Mucosa of rectum (tissue), 2 donors: ENCODE results near the gene STX1B.

Source experiments
- H3K27ac ChIP-seq, 2 donors: one replicate each; pipeline ENCODE4 v1.7.0; 2013; ENCODE audit warnings: inconsistent platforms in 2 of 2, low read depth in 2 of 2, low read length in 2 of 2
- H3K27me3 ChIP-seq, 2 donors: one replicate each; pipeline ENCODE4 v1.7.0; 2013; ENCODE audit warnings: low read length in 2 of 2; ENCODE audit not compliant: control insufficient read depth in 2 of 2, insufficient read depth in 2 of 2
- H3K36me3 ChIP-seq, 2 donors: one replicate each; pipeline ENCODE4 v1.7.0; 2013; ENCODE audit warnings: low read length in 2 of 2; ENCODE audit not compliant: control insufficient read depth in 2 of 2, insufficient read depth in 2 of 2
- H3K4me1 ChIP-seq, 2 donors: one replicate each; pipeline ENCODE4 v1.7.0; 2013; ENCODE audit warnings: low read length in 2 of 2, mild to moderate bottlenecking in 1 of 2; ENCODE audit not compliant: control insufficient read depth in 2 of 2, insufficient read depth in 2 of 2
- H3K4me3 ChIP-seq, 2 donors: one replicate each; pipeline ENCODE4 v1.7.0; 2013; ENCODE audit warnings: low read length in 2 of 2
- H3K9ac ChIP-seq, 2 donors: one replicate each; pipeline ENCODE4 v1.7.0; 2013; ENCODE audit warnings: low read length in 2 of 2, low read depth in 1 of 2, mild to moderate bottlenecking in 1 of 2
- H3K9me3 ChIP-seq, 2 donors: one replicate each; pipeline ENCODE4 v1.7.0; 2013; ENCODE audit warnings: low read length in 2 of 2; ENCODE audit not compliant: control insufficient read depth in 2 of 2
- donor health status: healthy.
- donor health status: Normal muscosa, but diverticular disease.

STX1B gene

DNA sequence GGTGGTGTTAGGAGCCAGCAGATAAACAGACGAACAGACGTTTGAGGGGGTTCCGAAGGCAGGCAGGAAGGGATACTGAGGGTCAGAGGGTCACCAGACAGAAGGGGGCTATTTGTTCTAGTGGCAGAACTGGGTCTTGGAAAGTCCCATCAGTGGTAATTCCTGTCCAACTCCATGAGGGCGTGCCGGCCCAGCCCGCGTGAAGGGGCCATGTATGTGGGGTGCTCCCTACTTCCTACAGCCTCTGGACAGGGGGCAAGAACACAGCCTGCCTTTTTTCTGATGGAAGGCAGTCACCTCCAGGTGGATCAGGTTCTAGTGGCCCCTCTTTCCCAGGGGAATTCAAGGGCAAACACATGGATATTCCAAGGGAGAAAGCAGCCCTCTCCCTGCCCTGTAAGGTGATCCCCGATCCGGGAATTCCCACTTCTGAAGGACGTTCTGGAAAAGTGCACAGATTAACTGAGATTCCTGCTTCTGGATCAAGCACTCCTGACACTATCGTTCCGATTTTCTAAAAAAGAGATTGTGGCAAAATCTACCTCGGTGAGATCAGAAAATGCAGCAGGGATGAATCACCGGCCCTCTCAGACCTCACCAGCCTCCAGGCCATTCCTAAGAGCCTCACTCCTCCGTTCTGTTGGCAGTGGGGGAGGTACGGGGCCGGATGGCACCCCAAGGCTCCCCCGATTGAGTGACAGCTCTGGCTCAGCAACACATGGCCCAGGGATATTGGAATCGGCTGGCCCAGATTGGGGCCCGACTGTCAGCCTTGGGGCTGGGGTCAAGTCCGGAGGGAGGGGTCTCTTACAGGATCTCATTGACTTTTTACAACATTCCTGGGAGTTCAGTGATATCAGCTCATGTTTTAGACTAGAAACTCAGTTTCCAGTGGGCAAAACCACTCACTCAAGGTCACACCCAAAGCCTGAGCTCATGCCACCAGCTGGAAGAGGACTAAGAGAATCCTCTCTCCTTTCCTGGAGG is 12.4 kb downstream of the STX1B start:
- Histone ChIP-seq H3K27me3 (peaks cover 0 to 4% of the 10 kb centered on the region in 2 donors), H3K9ac (peak overlapping the region; percentile 13 to 47), H3K4me1 (peaks cover 4 to 12% of the 10 kb centered on the region in 2 donors), H3K36me3 (no peaks in the 10 kb centered on the region), H3K9me3 (no peaks in the 10 kb centered on the region), H3K4me3 (peak overlapping the region in 1 of 2 donors; percentile 59), H3K27ac (peak overlapping the region in 1 of 2 donors; percentile 23)

- H3K9me3 ChIP-seq: no peaks in the 10 kb centered on the region
- H3K27me3 ChIP-seq: peaks cover 0 to 4% of the 10 kb centered on the region in 2 donors
- H3K4me3 ChIP-seq: peak overlapping the region; percentile 75 to 77
- peak overlapping the region; percentile 62 to 77 for H3K27ac ChIP-seq
- H3K36me3 ChIP-seq: no peaks in the 10 kb centered on the region
- H3K9ac ChIP-seq: peak overlapping the region; percentile 65 to 68
- H3K4me1 ChIP-seq: peaks cover 4 to 12% of the 10 kb centered on the region in 2 donors
Measured at GRCh38 chr16:30996985-30997724, 13.3 kb downstream of the STX1B start.

DNA sequence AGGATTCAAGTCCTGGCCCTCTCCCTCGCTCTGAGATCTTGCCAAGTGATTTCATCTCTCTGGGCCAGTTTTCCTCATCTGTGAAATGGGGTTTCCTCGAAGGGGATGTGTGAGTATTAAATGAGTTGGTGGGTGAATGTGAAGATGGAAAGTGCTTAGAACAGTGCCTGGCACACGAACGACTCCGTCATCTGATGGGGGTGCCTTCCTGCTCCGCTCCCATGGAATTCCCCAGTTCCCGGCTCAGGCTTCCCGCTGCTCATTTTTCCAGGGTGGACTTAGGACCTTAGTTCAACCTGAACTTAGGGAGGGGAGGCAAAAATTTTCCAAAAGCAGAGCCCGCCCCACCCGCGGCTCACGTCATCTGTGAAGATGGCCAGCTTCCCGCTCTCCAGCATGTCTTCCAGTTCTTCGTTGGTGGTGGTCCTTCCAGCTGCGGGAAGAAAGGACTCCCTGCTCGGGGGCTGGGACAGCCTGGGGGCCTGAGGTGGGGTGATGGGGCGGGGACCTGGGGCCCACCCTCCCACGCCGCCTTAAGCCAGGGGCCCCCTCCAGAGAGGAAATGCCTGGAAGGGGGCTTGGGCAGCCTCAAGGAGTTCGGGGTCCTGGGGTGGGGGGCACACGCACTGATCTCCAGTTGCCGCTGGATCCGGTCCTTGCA is 14.0 kb downstream of the STX1B start:
- no peaks in the 10 kb centered on the region for H3K9me3 ChIP-seq
- H3K9ac ChIP-seq: peak overlapping the region; percentile 65 to 68
- H3K4me3 ChIP-seq: peak overlapping the region; percentile 75 to 77
- peaks cover 0 to 4% of the 10 kb centered on the region in 2 donors for H3K27me3 ChIP-seq
- H3K36me3 ChIP-seq: no peaks in the 10 kb centered on the region
- H3K27ac ChIP-seq: peak overlapping the region; percentile 62 to 77
- H3K4me1 ChIP-seq: peaks cover 4 to 12% of the 10 kb centered on the region in 2 donors

- Histone ChIP-seq H3K9me3 (no peaks in the 10 kb centered on the region), H3K27ac (peak overlapping the region; percentile 62 to 77), H3K4me1 (peaks cover 4 to 12% of the 10 kb centered on the region in 2 donors), H3K36me3 (no peaks in the 10 kb centered on the region), H3K27me3 (peaks cover 0 to 4% of the 10 kb centered on the region in 2 donors), H3K4me3 (peak overlapping the region; percentile 65 to 75), H3K9ac (peak overlapping the region in 1 of 2 donors; percentile 65)
Measured at GRCh38 chr16:30995927-30996323, 14.5 kb downstream of the STX1B start.

- no peak overlapping the region for H3K9ac ChIP-seq
- no peak overlapping the region for H3K4me3 ChIP-seq
- peaks cover 4 to 12% of the 10 kb centered on the region in 2 donors for H3K4me1 ChIP-seq
- no peaks in the 10 kb centered on the region for H3K36me3 ChIP-seq
- no peaks in the 10 kb centered on the region for H3K9me3 ChIP-seq
- H3K27me3 ChIP-seq: peaks cover 0 to 4% of the 10 kb centered on the region in 2 donors
- no peak overlapping the region for H3K27ac ChIP-seq
Measured at GRCh38 chr16:30992931-30993816, 17.3 kb downstream of the STX1B start.

DNA sequence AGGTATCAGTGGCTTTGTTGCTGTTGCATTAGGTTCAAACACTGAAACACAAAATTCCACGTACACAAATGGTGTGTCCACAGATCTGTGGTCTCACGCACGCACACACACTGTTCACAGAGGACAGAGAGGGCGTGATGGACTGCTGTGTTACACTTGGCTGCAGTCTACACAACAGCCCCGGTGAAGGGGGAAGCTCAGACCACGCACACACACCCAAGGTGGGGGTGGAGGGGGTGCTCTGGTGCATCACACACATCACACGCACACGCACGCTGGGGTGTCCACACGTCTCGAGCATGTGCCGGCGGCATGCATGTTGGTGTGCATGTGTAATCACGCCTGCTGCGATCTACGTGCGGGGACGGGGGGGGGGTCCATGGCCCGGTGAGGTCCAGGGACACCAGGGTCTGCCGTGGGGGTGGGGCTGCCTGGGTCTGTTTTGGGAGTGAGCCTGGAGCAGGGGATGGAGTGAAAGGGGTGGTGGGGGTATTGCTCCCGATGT is 18.1 kb downstream of the STX1B start:
- H3K9me3 ChIP-seq: no peaks in the 10 kb centered on the region
- no peak overlapping the region for H3K9ac ChIP-seq
- H3K4me3 ChIP-seq: no peak overlapping the region
- H3K36me3 ChIP-seq: peaks cover 0 to 2% of the 10 kb centered on the region in 2 donors
- H3K27ac ChIP-seq: no peak overlapping the region
- H3K27me3 ChIP-seq: no peaks in the 10 kb centered on the region
- peaks cover 4 to 8% of the 10 kb centered on the region in 2 donors for H3K4me1 ChIP-seq

DNA sequence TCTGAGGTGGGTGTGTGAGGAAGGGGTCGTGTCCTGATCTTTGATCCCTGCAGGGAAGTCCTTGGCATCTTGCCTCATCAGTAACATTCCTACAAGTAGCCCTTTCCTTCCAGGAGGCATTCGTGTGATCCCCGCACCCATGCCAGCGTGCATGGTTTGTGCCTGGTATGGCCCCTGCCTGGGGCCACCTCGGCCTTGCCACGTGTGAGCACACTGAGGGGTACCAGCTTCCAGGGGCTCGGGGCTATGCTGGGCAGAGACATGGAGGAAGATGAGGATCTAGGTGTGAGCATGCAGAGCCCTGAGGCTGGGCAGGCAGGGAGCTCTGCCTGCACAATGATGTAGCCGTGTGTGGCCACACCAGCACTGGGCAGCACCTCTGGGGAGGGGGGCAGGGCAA is 19.4 kb downstream of the STX1B start:
- Histone ChIP-seq H3K9me3 (no peaks in the 10 kb centered on the region), H3K9ac (no peak overlapping the region), H3K27ac (no peak overlapping the region), H3K36me3 (peaks cover 0 to 2% of the 10 kb centered on the region in 2 donors), H3K4me1 (peaks cover 0 to under 1% of the 10 kb centered on the region in 2 donors), H3K4me3 (no peak overlapping the region), H3K27me3 (no peaks in the 10 kb centered on the region)

DNA sequence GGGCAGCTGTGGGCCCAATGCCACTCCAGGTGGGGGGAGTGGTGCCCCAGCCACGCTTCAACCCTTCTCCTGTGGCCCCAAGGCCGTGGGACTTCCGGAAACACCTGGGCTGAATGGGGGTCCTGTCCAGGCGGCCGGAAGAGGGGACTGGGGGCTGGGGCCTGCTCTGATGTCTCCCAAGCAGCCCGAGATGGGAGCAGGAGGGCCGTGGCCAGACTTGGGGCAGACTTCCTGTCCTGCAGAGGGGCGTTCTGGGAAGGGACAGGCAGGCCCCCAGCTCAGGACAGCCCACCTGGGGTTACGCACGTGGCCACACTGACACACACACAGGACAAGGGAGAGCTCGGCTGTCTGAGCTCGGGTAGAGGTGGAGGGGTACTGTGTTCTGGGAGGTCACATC is 20.3 kb downstream of the STX1B start:
- Histone ChIP-seq H3K9ac (no peak overlapping the region), H3K36me3 (peaks cover 0 to 2% of the 10 kb centered on the region in 2 donors), H3K27me3 (no peaks in the 10 kb centered on the region), H3K4me3 (no peak overlapping the region), H3K27ac (no peak overlapping the region), H3K9me3 (no peaks in the 10 kb centered on the region), H3K4me1 (peaks cover 5 to 8% of the 10 kb centered on the region in 2 donors)

- no peak overlapping the region for H3K9ac ChIP-seq
- peaks cover 0 to 2% of the 10 kb centered on the region in 2 donors for H3K36me3 ChIP-seq
- no peaks in the 10 kb centered on the region for H3K9me3 ChIP-seq
- H3K27ac ChIP-seq: no peak overlapping the region
- no peak overlapping the region for H3K4me3 ChIP-seq
- no peaks in the 10 kb centered on the region for H3K27me3 ChIP-seq
- H3K4me1 ChIP-seq: peaks cover 5 to 12% of the 10 kb centered on the region in 2 donors
Measured at GRCh38 chr16:30989469-30990047, 20.9 kb downstream of the STX1B start.
